HG02973 (cell line): ENCODE data around the gene APMAP.
"Not testable (repeated sequence)": the region's sequence is repeated elsewhere in the genome, so short reads cannot be mapped to it uniquely, and the experiment has no call there.

Source experiments
- ATAC-seq: cut with Tn5 transposase; IDR thresholded peaks from one replicate; pipeline ENCODE4 v1.9.1; 2021; ENCODE audit warnings: moderate library complexity; ENCODE audit not compliant: unreplicated experiment

The APMAP gene

GRCh38 chr20:25008388-25009217 lies 16.1 kb upstream of the APMAP start:
- no peak for ATAC-seq

GRCh38 chr20:25007491-25008305 lies 15.1 kb upstream of the APMAP start:
- no peak for ATAC-seq

GRCh38 chr20:25006431-25007167 lies 14.0 kb upstream of the APMAP start:
- no peak for ATAC-seq

GRCh38 chr20:25005661-25006060 lies 13.1 kb upstream of the APMAP start:
- ATAC-seq, result no peak

GRCh38 chr20:25005220-25005619 lies 12.7 kb upstream of the APMAP start:
- ATAC-seq, result no peak

- no peak for ATAC-seq
Measured at GRCh38 chr20:25003002-25003401, 10.5 kb upstream of the APMAP start.

- not testable (repeated sequence) for ATAC-seq
Measured at GRCh38 chr20:25001323-25001722, 8.8 kb upstream of the APMAP start.

GRCh38 chr20:25000268-25000801 lies 7.8 kb upstream of the APMAP start:
- no peak for ATAC-seq

GRCh38 chr20:24999568-24999967 lies 7.0 kb upstream of the APMAP start:
- no peak for ATAC-seq

GRCh38 chr20:24998631-24999445 lies 6.3 kb upstream of the APMAP start:
- no peak for ATAC-seq

GRCh38 chr20:24998121-24998520 lies 5.6 kb upstream of the APMAP start:
- no peak for ATAC-seq

- no peak for ATAC-seq
Measured at GRCh38 chr20:24996449-24997377, 4.2 kb upstream of the APMAP start.

GRCh38 chr20:24995741-24996448 lies 3.3 kb upstream of the APMAP start:
- ATAC-seq, result no peak

- ATAC-seq, result peak; percentile 26
Measured at GRCh38 chr20:24994470-24995368, 2.2 kb upstream of the APMAP start.

GRCh38 chr20:24994186-24994465 lies 1.6 kb upstream of the APMAP start:
- no peak for ATAC-seq

GRCh38 chr20:24993337-24994185 lies 1.0 kb upstream of the APMAP start:
- no peak for ATAC-seq
